MM.1S (cell line): ENCODE measurements around the gene MMRN2.

Experiments
- EZH2 ChIP-seq: fragments of 300-600 bp; sonication (generic); optimal IDR thresholded peaks from 2 replicates; pipeline ENCODE3; 2017; ENCODE audit warnings: low read depth, mild to moderate bottlenecking, antibody characterized with exemption, low read length, mixed read lengths
- EZH2phosphoT487 ChIP-seq: fragments of 300-600 bp; sonication (generic); IDR thresholded peaks from 2 replicates; pipeline ENCODE4 v1.6.1; 2018; ENCODE audit warnings: antibody characterized with exemption, low read length
- TF ChIP-seq, protein P1 (sequence below): fragments of 300-600 bp; sonication (generic); IDR thresholded peaks from 2 replicates; pipeline ENCODE4 v1.5.1; 2016; ENCODE audit warnings: antibody characterized with exemption, low read length, mixed read lengths

DNA sequence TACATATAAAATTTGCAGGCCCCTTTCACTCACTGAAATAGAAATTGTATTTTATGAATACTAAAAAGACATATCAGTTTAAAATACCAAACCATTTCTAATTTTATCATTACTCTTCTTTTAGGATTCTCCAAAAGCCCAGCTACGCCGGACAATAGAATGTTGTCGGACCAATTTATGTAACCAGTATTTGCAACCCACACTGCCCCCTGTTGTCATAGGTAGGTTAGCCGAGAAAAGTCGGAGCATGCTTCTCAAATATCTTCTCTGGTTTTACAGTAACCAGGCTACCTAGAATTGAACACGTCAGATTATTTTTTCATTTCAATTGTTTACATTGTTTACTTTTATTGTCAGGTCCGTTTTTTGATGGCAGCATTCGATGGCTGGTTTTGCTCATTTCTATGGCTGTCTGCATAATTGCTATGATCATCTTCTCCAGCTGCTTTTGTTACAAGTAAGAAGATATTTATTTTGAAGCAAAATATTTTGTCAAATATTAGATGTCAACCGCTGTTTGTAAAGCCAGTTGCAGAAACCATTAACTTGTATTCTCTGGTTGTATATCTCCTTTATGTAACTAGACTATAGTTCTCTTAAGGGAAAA, 57.6 kb downstream of the MMRN2 start:
- TF ChIP-seq, protein P1, sequence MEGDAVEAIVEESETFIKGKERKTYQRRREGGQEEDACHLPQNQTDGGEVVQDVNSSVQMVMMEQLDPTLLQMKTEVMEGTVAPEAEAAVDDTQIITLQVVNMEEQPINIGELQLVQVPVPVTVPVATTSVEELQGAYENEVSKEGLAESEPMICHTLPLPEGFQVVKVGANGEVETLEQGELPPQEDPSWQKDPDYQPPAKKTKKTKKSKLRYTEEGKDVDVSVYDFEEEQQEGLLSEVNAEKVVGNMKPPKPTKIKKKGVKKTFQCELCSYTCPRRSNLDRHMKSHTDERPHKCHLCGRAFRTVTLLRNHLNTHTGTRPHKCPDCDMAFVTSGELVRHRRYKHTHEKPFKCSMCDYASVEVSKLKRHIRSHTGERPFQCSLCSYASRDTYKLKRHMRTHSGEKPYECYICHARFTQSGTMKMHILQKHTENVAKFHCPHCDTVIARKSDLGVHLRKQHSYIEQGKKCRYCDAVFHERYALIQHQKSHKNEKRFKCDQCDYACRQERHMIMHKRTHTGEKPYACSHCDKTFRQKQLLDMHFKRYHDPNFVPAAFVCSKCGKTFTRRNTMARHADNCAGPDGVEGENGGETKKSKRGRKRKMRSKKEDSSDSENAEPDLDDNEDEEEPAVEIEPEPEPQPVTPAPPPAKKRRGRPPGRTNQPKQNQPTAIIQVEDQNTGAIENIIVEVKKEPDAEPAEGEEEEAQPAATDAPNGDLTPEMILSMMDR: peak; percentile 60
- no peak for TF ChIP-seq EZH2
- TF ChIP-seq EZH2phosphoT487: no peak
